ENCODE data around the gene MRAP. TPM values are rescaled to one million over a fixed set of nuclear protein-coding genes. Genes with fewer than 3 reads are reported as not detected.

Gene MRAP
- total and polyA plus RNA-seq, 2 donors (not counting 1 experiment from before 2014, with no cell fraction given): 0.17 TPM; not detected in 1

DNA sequence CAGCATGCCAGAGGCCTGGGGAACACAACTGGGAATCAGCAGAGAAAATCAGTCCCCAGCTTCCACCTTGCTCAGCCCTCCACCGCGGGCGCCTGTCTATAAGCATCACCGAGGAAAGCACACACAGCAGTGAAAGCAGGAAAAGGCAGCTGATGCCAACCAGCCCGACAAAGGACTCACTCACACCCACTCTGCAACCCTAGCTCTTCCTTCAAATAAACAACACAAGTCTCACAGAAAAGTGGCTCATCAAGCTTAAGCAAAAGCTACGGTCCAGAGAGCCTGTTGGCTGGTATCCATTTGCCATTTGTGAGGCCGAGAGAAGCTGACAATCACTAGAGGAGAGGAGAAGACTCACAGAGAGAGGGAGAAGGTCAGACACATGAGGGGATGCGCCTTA, 27.1 kb downstream of the MRAP start:
- H3K36me3 ChIP-seq (ENCODE audit: control insufficient read depth, insufficient read depth, low read length): peaks cover 19% of the 10 kb centered on the region
- H3K4me3 ChIP-seq (replicated peaks in 1 of 4; ENCODE audit: control extremely low read depth in 1 of 4, insufficient read depth in 1 of 4, low read depth in 3 of 4, low read length in 4 of 4): no peak overlapping the region
- no peaks in the 10 kb centered on the region for H3K4me1 ChIP-seq (ENCODE audit: control insufficient read depth, extremely low read depth, insufficient read depth, low read length)
- no peaks in the 10 kb centered on the region for H4K20me1 ChIP-seq (ENCODE audit: control insufficient read depth, extremely low read depth, insufficient read depth, low read length)
- H3K4me2 ChIP-seq (ENCODE audit: extremely low read depth, insufficient read depth, low read length): no peak overlapping the region
- no peaks in the 10 kb centered on the region for H3K79me2 ChIP-seq (ENCODE audit: control insufficient read depth, insufficient read depth, low read length)
- H3K9ac ChIP-seq (ENCODE audit: insufficient read depth, low read length): no peak overlapping the region
- TF ChIP-seq, protein P1, sequence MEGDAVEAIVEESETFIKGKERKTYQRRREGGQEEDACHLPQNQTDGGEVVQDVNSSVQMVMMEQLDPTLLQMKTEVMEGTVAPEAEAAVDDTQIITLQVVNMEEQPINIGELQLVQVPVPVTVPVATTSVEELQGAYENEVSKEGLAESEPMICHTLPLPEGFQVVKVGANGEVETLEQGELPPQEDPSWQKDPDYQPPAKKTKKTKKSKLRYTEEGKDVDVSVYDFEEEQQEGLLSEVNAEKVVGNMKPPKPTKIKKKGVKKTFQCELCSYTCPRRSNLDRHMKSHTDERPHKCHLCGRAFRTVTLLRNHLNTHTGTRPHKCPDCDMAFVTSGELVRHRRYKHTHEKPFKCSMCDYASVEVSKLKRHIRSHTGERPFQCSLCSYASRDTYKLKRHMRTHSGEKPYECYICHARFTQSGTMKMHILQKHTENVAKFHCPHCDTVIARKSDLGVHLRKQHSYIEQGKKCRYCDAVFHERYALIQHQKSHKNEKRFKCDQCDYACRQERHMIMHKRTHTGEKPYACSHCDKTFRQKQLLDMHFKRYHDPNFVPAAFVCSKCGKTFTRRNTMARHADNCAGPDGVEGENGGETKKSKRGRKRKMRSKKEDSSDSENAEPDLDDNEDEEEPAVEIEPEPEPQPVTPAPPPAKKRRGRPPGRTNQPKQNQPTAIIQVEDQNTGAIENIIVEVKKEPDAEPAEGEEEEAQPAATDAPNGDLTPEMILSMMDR (conservative IDR thresholded peaks at IDR 0.05 in 1 of 2, IDR thresholded peaks at IDR 0.05 in 1 of 2; ENCODE audit: low read depth in 1 of 2, low read length in 2 of 2): no peak
- TF ChIP-seq EZH2 (IDR thresholded peaks at IDR 0.05; ENCODE audit: low read length, missing control alignments): no peak
- H3K27me3 ChIP-seq (ENCODE audit: control insufficient read depth, insufficient read depth, low read length): no peaks in the 10 kb centered on the region
- H3K9me3 ChIP-seq (ENCODE audit: control insufficient read depth, insufficient read depth, low read depth, low read length): no peaks in the 10 kb centered on the region
- no peak for DNase-seq (ENCODE audit: low read depth in 2 of 2)
- no peak overlapping the region for H2AFZ ChIP-seq (ENCODE audit: low read length)
- no peak overlapping the region for H3K27ac ChIP-seq (ENCODE audit: insufficient read depth, low read length)

DNA sequence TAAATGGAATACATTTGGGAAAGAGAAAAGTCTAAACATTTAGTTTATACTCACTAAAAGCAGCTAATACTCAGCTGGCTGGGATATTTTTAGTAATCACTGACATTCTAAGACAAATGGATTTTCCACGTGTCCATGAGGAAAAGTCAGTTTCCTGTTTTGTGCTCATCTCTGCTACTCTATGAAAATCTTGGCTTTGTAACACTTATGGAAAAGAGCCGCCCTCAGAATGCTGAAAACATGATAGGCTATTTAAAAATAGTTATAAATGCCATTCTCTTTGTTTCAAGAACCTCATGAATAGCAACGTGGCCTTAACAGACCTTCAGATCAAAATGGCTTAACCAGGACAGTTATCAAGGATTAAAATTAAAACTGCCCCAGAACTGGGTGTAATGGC, 29.9 kb downstream of the MRAP start:
- no peak overlapping the region for H3K4me3 ChIP-seq (replicated peaks in 1 of 4; ENCODE audit: control extremely low read depth in 1 of 4, insufficient read depth in 1 of 4, low read depth in 3 of 4, low read length in 4 of 4)
- no peak overlapping the region for H2AFZ ChIP-seq (ENCODE audit: low read length)
- H3K4me2 ChIP-seq (ENCODE audit: extremely low read depth, insufficient read depth, low read length): no peak overlapping the region
- no peaks in the 10 kb centered on the region for H3K4me1 ChIP-seq (ENCODE audit: control insufficient read depth, extremely low read depth, insufficient read depth, low read length)
- peak; percentile 48 to 78 for DNase-seq (ENCODE audit: low read depth in 2 of 2)
- peaks cover 13% of the 10 kb centered on the region for H3K36me3 ChIP-seq (ENCODE audit: control insufficient read depth, insufficient read depth, low read length)
- no peaks in the 10 kb centered on the region for H3K79me2 ChIP-seq (ENCODE audit: control insufficient read depth, insufficient read depth, low read length)
- H3K27ac ChIP-seq (ENCODE audit: insufficient read depth, low read length): peak overlapping the region; percentile 56
- no peak overlapping the region for H3K9ac ChIP-seq (ENCODE audit: insufficient read depth, low read length)
- no peaks in the 10 kb centered on the region for H4K20me1 ChIP-seq (ENCODE audit: control insufficient read depth, extremely low read depth, insufficient read depth, low read length)
- TF ChIP-seq, protein P1 (conservative IDR thresholded peaks at IDR 0.05 in 1 of 2, IDR thresholded peaks at IDR 0.05 in 1 of 2; ENCODE audit: low read depth in 1 of 2, low read length in 2 of 2): no peak
- no peak for TF ChIP-seq EZH2 (IDR thresholded peaks at IDR 0.05; ENCODE audit: low read length, missing control alignments)
- H3K9me3 ChIP-seq (ENCODE audit: control insufficient read depth, insufficient read depth, low read depth, low read length): no peaks in the 10 kb centered on the region
- H3K27me3 ChIP-seq (ENCODE audit: control insufficient read depth, insufficient read depth, low read length): no peaks in the 10 kb centered on the region

DNA sequence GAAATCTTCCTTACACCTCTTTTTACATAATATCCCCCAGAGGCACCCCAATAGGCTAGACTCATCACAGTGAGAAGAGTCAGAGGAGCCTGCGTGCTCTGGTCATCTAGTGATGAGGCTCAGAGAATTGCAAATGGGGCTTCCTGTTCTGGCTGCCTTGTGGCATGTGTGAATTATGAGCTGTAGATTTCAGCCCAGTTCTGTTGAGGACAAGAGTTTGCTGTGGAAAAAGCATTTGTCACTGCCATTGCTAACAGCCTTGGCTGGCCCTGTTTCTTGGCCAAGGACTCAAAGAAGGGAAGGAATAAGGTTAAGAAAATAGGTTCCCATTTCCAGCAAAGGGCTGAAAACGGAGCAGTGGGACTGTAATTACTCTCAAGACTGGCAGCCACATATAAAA, 30.7 kb downstream of the MRAP start:
- peak; percentile 57 to 92 for DNase-seq (ENCODE audit: low read depth in 2 of 2)
- Histone ChIP-seq H3K27me3 (ENCODE audit: control insufficient read depth, insufficient read depth, low read length) (no peaks in the 10 kb centered on the region), H3K4me2 (ENCODE audit: extremely low read depth, insufficient read depth, low read length) (no peak overlapping the region), H3K36me3 (ENCODE audit: control insufficient read depth, insufficient read depth, low read length) (peaks cover 12% of the 10 kb centered on the region), H2AFZ (ENCODE audit: low read length) (no peak overlapping the region), H3K9ac (ENCODE audit: insufficient read depth, low read length) (no peak overlapping the region), H3K4me3 (replicated peaks in 1 of 4; ENCODE audit: control extremely low read depth in 1 of 4, insufficient read depth in 1 of 4, low read depth in 3 of 4, low read length in 4 of 4) (no peak overlapping the region), H3K79me2 (ENCODE audit: control insufficient read depth, insufficient read depth, low read length) (no peaks in the 10 kb centered on the region), H3K27ac (ENCODE audit: insufficient read depth, low read length) (peak overlapping the region; percentile 56), H3K9me3 (ENCODE audit: control insufficient read depth, insufficient read depth, low read depth, low read length) (no peaks in the 10 kb centered on the region), H3K4me1 (ENCODE audit: control insufficient read depth, extremely low read depth, insufficient read depth, low read length) (no peaks in the 10 kb centered on the region), H4K20me1 (ENCODE audit: control insufficient read depth, extremely low read depth, insufficient read depth, low read length) (no peaks in the 10 kb centered on the region)
- TF ChIP-seq, protein P1 (conservative IDR thresholded peaks at IDR 0.05 in 1 of 2, IDR thresholded peaks at IDR 0.05 in 1 of 2; ENCODE audit: low read depth in 1 of 2, low read length in 2 of 2): no peak

All from fibroblast of lung (primary cell).